ENCODE measurements around the gene SMIM1.

The SMIM1 gene

GRCh38 chr1:3821004-3821403 is 48.5 kb downstream of the SMIM1 start:
- TF ChIP-seq, protein P1, sequence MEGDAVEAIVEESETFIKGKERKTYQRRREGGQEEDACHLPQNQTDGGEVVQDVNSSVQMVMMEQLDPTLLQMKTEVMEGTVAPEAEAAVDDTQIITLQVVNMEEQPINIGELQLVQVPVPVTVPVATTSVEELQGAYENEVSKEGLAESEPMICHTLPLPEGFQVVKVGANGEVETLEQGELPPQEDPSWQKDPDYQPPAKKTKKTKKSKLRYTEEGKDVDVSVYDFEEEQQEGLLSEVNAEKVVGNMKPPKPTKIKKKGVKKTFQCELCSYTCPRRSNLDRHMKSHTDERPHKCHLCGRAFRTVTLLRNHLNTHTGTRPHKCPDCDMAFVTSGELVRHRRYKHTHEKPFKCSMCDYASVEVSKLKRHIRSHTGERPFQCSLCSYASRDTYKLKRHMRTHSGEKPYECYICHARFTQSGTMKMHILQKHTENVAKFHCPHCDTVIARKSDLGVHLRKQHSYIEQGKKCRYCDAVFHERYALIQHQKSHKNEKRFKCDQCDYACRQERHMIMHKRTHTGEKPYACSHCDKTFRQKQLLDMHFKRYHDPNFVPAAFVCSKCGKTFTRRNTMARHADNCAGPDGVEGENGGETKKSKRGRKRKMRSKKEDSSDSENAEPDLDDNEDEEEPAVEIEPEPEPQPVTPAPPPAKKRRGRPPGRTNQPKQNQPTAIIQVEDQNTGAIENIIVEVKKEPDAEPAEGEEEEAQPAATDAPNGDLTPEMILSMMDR (IDR thresholded peaks at IDR 0.05; ENCODE audit: low read depth, low read length): no peak
- in situ Hi-C loops (cut with HindIII; ENCODE audit: low sequenced_read_pairs): no loop called here
- no peak for DNase-seq (ENCODE audit: low read depth, low spot score)
- no peak overlapping the region for H3K4me3 ChIP-seq (ENCODE audit: low read depth, low read length)

- in situ Hi-C loops (cut with HindIII; ENCODE audit: low sequenced_read_pairs): no loop called here
- no peak for DNase-seq (ENCODE audit: low read depth, low spot score)
- no peak overlapping the region for H3K4me3 ChIP-seq (ENCODE audit: low read depth, low read length)
- TF ChIP-seq, protein P1 (IDR thresholded peaks at IDR 0.05; ENCODE audit: low read depth, low read length): no peak
Measured at GRCh38 chr1:3821447-3821846, 48.9 kb downstream of the SMIM1 start.

DNA sequence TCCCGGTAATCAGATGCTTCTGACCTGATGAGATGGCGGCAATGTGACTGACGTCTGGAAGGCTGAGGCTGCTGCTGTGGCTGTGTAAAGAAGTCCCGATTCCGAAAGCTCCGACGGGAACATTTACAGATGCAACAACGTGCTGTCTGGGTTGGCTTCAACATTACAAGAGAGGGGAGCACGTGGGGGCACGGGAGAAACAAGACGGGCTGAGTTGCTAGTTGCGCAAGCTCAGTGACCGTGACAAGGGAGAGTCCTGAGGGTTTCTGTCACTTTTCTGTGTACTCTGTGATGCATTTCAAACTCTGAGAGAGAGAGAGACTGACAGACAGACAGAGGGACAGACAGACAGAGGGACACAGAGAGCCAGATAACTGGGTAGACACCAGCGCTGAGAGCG is 49.4 kb downstream of the SMIM1 start:
- in situ Hi-C loops (cut with HindIII; ENCODE audit: low sequenced_read_pairs): no loop called here
- DNase-seq (ENCODE audit: low read depth, low spot score): no peak
- TF ChIP-seq, protein P1 (IDR thresholded peaks at IDR 0.05; ENCODE audit: low read depth, low read length): no peak
- no peak overlapping the region for H3K4me3 ChIP-seq (ENCODE audit: low read depth, low read length)

DNA sequence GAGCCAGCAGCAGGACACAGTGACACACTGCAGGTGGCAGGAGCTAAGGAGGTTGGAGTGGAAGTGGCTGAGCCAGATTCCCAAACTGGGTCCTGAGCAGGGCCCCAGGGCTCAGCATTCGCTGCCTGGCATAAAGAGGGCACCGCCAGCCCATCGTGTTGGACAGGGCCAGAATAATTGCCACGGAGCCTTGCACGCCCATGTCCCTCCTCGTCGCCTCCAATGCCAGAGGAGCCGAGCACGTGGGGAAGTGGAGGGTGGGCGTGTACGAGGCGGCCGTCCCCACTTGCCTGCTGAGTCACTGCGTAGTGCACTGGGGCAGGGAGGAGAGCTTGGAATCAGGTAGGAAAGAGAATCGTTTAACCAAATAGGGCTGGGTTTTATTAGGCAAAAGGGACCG is 49.9 kb downstream of the SMIM1 start:
- H3K4me3 ChIP-seq (ENCODE audit: low read depth, low read length): no peak overlapping the region
- in situ Hi-C loops (cut with HindIII; ENCODE audit: low sequenced_read_pairs): no loop called here
- TF ChIP-seq, protein P1 (IDR thresholded peaks at IDR 0.05; ENCODE audit: low read depth, low read length): no peak
- DNase-seq (ENCODE audit: low read depth, low spot score): no peak

GRCh38 chr1:3824650-3825049 is 52.1 kb downstream of the SMIM1 start:
- in situ Hi-C loops (cut with HindIII; ENCODE audit: low sequenced_read_pairs): no loop called here
- no peak overlapping the region for H3K4me3 ChIP-seq (ENCODE audit: low read depth, low read length)
- no peak for DNase-seq (ENCODE audit: low read depth, low spot score)
- TF ChIP-seq, protein P1 (IDR thresholded peaks at IDR 0.05; ENCODE audit: low read depth, low read length): no peak

DNA sequence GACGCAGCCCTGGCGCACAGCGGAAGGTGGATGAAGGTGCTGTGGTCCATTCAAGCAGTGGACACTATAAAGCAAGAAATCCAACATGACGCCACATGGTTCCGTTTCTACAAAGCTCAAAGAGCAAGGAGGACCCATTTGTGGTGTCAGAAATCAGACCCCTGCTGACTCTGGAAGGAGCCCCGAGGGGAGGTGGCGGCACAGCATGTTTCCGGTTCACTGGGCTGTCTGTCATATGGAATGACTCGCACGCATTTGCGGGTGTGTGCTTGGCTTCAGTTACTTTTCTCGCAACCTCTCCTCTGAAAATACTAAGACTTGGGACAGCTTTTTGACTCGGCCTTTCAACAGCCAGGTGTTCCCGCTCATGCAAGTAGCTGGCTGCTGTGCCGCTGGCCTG is 52.8 kb downstream of the SMIM1 start:
- H3K4me3 ChIP-seq (ENCODE audit: low read depth, low read length): no peak overlapping the region
- no peak for DNase-seq (ENCODE audit: low read depth, low spot score)
- TF ChIP-seq, protein P1 (IDR thresholded peaks at IDR 0.05; ENCODE audit: low read depth, low read length): no peak
- in situ Hi-C loops (cut with HindIII; ENCODE audit: low sequenced_read_pairs): no loop called here
